ENCODE results near the gene RPRD2. TPM values are rescaled to one million over a fixed set of nuclear protein-coding genes. Genes with fewer than 3 reads are reported as not detected.

The RPRD2 gene
- total and polyA plus RNA-seq, 9 of the 15 experiments (the other 6 are each of a cell fraction or from before 2014, with no cell fraction given), result 1.5 to 21.6 (median 7.7) TPM

GRCh38 chr1:150441121-150441520, 77.2 kb downstream of the RPRD2 start:
- ChIA-PET CTCF (ENCODE audit: low intra/inter-chr PET ratio) (no interaction called here), POLR2A (interaction anchor here (0.7 to 1.2 kb wide), 5 partner anchors 12 to 108 kb away, joined by 3 to 4 read pairs (median 3); no protein-coding TSS in a partner anchor)
- DNase-seq (ENCODE audit: extremely low read depth in 1 of 4, low spot score in 3 of 4) (no peak), ATAC-seq (no peak), FAIRE-seq (no peak)
- H3K27ac ChIP-seq (ENCODE audit: extremely low read depth, low read depth, low read length), result no peak overlapping the region
- in situ Hi-C loops (cut with MboI) (no loop called here), intact Hi-C loops (cut with micrococcal nuclease) (no loop called here)
- H3K4me1 ChIP-seq (replicated peaks in 1 of 2; ENCODE audit: control insufficient read depth in 2 of 2, insufficient read depth in 2 of 2, low read length in 2 of 2), result no peaks in the 10 kb centered on the region
- TF ChIP-seq ZBTB7A (IDR thresholded peaks at IDR 0.05; ENCODE audit: borderline replicate concordance, control insufficient read depth, low read depth, low read length) (no peak), RNF219 (CRISPR knock-in tag; IDR thresholded peaks at IDR 0.05) (no peak), KLF13 (tag; IDR thresholded peaks at IDR 0.05; ENCODE audit: borderline replicate concordance, low read depth) (no peak), PTBP1 (IDR thresholded peaks at IDR 0.05; ENCODE audit: low read depth, low read length) (no peak), ZNF696 (CRISPR knock-in tag; conservative IDR thresholded peaks at IDR 0.05) (no peak), HLTF (IDR thresholded peaks at IDR 0.05) (no peak), ZNF449 (CRISPR knock-in tag; IDR thresholded peaks at IDR 0.05) (no peak), CREB3L1 (IDR thresholded peaks at IDR 0.05; ENCODE audit: borderline replicate concordance, low read depth) (no peak), ZEB2 (IDR thresholded peaks at IDR 0.05) (no peak)
- TF ChIP-seq, protein P1, sequence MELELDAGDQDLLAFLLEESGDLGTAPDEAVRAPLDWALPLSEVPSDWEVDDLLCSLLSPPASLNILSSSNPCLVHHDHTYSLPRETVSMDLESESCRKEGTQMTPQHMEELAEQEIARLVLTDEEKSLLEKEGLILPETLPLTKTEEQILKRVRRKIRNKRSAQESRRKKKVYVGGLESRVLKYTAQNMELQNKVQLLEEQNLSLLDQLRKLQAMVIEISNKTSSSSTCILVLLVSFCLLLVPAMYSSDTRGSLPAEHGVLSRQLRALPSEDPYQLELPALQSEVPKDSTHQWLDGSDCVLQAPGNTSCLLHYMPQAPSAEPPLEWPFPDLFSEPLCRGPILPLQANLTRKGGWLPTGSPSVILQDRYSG (tag; conservative IDR thresholded peaks at IDR 0.05; ENCODE audit: low read depth), result no peak
- H3K4me3 ChIP-seq, result no peak overlapping the region
- WGBS (ENCODE audit: insufficient coverage, low coverage, missing lambda C conversion rate), result 92% methylated on average over 2 of the region's 2 CpGs
- no peaks in the 10 kb centered on the region for H4K20me1 ChIP-seq (replicated peaks; ENCODE audit: control insufficient read depth, insufficient read depth, low read length)
- no peak overlapping the region for H3K9ac ChIP-seq (ENCODE audit: insufficient read depth in 1 of 2, low read depth in 2 of 2, low read length in 2 of 2)
- no peaks in the 10 kb centered on the region for H3K9me1 ChIP-seq (ENCODE audit: control insufficient read depth, insufficient read depth, low read length)
- no peaks in the 10 kb centered on the region for H3K9me3 ChIP-seq (replicated peaks; ENCODE audit: control insufficient read depth, insufficient read depth, low read depth, low read length)
- H3K36me3 ChIP-seq (ENCODE audit: control insufficient read depth, insufficient read depth, low read length), result peaks cover 58% of the 10 kb centered on the region
- H3K27me3 ChIP-seq (ENCODE audit: control insufficient read depth in 2 of 2, insufficient read depth in 2 of 2, low read length in 2 of 2), result no peaks in the 10 kb centered on the region
- H3K4me2 ChIP-seq (ENCODE audit: insufficient read depth, low read length), result no peak overlapping the region
- no peak overlapping the region for H2AFZ ChIP-seq (ENCODE audit: low read depth, low read length)
- no peaks in the 10 kb centered on the region; the same call in 2 of the 3 replicates for H3K79me2 ChIP-seq (ENCODE audit: control insufficient read depth, insufficient read depth, low read length)
- BruUV-seq (replicated peaks), result no TSS peak
